ENCODE measurements around the gene ZNF771.
"Not testable (repeated sequence)": the region's sequence is repeated elsewhere in the genome, so short reads cannot be mapped to it uniquely, and the experiment has no call there.

The ZNF771 gene

DNA sequence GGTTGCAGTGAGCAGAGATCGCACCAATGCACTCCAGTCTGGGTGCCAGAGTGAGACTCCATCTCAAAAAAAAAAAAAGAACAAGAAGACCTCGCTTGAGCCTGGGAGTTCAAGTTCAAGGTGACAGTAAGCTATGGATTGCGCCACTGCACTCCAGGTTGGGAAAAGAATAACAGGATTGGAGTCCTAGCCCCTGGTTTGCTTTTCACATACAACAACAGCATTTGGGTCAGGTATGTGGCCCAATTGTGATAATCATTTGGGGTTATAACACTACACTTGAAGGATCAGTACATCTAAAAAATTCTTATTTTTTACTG, 41.7 kb downstream of the ZNF771 start:
- Histone ChIP-seq H3K9ac (no peak overlapping the region), H3K36me3 (ENCODE audit: control insufficient read depth, insufficient read depth, low read length) (no peaks in the 10 kb centered on the region), H3K27ac (no peak overlapping the region), H3K79me2 (peaks cover 5% of the 10 kb centered on the region), H3K9me3 (ENCODE audit: control insufficient read depth, low read length) (no peaks in the 10 kb centered on the region), H3K27me3 (ENCODE audit: control insufficient read depth, insufficient read depth, low read length) (no peaks in the 10 kb centered on the region), H3K4me3 (ENCODE audit: low read depth, low read length) (no peak overlapping the region), H2AFZ (no peak overlapping the region), H3K4me1 (peaks cover 6% of the 10 kb centered on the region), H3K4me2 (ENCODE audit: low read length) (no peak overlapping the region)
- TF ChIP-seq, protein P1, sequence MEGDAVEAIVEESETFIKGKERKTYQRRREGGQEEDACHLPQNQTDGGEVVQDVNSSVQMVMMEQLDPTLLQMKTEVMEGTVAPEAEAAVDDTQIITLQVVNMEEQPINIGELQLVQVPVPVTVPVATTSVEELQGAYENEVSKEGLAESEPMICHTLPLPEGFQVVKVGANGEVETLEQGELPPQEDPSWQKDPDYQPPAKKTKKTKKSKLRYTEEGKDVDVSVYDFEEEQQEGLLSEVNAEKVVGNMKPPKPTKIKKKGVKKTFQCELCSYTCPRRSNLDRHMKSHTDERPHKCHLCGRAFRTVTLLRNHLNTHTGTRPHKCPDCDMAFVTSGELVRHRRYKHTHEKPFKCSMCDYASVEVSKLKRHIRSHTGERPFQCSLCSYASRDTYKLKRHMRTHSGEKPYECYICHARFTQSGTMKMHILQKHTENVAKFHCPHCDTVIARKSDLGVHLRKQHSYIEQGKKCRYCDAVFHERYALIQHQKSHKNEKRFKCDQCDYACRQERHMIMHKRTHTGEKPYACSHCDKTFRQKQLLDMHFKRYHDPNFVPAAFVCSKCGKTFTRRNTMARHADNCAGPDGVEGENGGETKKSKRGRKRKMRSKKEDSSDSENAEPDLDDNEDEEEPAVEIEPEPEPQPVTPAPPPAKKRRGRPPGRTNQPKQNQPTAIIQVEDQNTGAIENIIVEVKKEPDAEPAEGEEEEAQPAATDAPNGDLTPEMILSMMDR (IDR thresholded peaks at IDR 0.05), result no peak

DNA sequence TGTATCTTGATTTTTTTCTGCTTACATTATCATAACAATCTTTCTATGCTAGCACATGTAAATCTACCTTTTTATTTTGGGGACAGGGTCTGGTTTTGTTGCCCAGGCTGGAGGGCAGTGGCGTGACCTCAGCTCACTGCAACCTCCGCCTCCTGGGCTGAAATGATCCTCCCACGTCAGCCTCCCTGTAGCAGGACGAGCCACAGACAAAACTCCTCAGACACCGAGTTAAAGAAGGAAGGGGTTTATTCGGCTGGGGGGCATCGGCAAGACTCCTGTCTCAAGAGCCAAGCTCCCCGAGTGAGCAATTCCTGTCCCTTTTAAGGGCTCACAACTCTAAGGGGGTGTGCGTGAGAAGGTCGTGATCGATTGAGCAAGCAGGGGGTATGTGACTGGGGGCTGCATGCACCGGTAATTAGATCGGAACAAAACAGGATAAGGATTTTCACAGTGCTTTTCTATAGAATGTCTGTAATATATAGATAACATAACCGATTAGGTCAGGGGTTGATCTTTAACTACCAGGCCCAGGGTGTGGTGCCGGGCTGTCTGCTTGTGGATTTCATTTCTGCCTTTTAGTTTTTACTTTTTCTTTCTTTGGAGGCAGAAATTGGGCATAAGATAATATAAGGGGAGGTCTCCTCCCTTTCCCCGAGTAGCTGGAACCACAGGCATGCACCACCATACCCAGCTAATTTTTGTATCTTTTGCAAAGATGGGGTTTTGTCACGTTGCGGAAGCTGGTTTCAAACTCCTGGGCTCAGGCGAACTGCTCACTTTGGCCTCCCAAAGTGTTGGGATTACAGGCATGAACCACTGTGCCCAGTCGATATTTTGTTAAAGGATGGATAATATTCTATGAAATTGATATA, 45.5 kb downstream of the ZNF771 start:
- not testable (repeated sequence) for H2AFZ ChIP-seq; H3K9ac ChIP-seq; H3K36me3 ChIP-seq (ENCODE audit: control insufficient read depth, insufficient read depth, low read length); H3K27me3 ChIP-seq (ENCODE audit: control insufficient read depth, insufficient read depth, low read length); H3K27ac ChIP-seq; H3K79me2 ChIP-seq; H3K4me3 ChIP-seq (ENCODE audit: low read depth, low read length); H3K9me3 ChIP-seq (ENCODE audit: control insufficient read depth, low read length); H3K4me2 ChIP-seq (ENCODE audit: low read length); H3K4me1 ChIP-seq

DNA sequence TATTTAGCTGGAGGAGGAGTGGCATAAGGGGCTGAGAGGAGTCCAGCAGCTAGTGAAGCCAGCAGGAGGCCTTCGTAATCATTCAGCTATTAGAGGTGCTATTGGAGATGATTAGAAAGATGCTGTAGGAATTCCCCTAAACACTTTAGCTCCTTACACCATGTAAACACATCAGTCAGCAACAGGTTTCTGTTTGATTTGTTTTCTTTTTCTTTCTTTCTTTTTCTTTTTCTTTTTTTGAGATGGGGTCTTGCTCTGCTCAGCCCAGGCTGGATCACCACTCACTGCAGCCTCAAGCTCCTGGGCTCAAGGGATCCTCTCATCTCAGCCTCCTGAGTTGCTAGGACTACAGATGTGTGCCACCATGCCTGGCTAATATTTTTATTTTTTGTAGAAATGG, 48.9 kb downstream of the ZNF771 start:
- Histone ChIP-seq H3K79me2 (no peaks in the 10 kb centered on the region), H3K9ac (no peak overlapping the region), H3K27ac (no peak overlapping the region), H3K9me3 (ENCODE audit: control insufficient read depth, low read length) (no peaks in the 10 kb centered on the region), H3K27me3 (ENCODE audit: control insufficient read depth, insufficient read depth, low read length) (no peaks in the 10 kb centered on the region), H3K4me2 (ENCODE audit: low read length) (no peak overlapping the region), H2AFZ (no peak overlapping the region), H3K4me1 (no peaks in the 10 kb centered on the region), H3K4me3 (ENCODE audit: low read depth, low read length) (no peak overlapping the region), H3K36me3 (ENCODE audit: control insufficient read depth, insufficient read depth, low read length) (no peaks in the 10 kb centered on the region)
- TF ChIP-seq, protein P1 (IDR thresholded peaks at IDR 0.05), result no peak

DNA sequence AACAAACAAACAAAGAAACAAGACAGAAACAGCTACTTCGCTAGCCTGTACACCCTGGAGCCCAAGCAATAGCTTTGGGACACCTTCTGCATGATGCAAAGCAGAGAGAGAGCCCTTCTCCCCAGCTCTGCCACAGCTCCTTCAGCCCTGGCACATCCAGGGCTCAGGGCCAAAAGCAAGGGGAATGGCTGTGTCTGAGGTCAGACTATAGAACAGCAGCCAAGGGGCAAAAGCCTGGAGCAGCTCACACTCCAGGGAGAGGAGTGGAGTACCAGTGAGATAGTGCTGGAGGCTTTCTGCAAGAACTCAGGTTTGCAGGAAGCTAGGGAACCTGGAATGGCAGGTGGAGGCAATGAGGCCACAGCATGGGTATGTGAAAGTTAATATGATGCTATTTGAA, 49.9 kb downstream of the ZNF771 start:
- no peak overlapping the region for H3K4me3 ChIP-seq (ENCODE audit: low read depth, low read length)
- no peak overlapping the region for H2AFZ ChIP-seq
- no peak overlapping the region for H3K9ac ChIP-seq
- H3K4me2 ChIP-seq (ENCODE audit: low read length), result no peak overlapping the region
- no peaks in the 10 kb centered on the region for H3K79me2 ChIP-seq
- TF ChIP-seq, protein P1 (IDR thresholded peaks at IDR 0.05), result no peak
- H3K4me1 ChIP-seq, result no peaks in the 10 kb centered on the region
- no peak overlapping the region for H3K27ac ChIP-seq
- H3K36me3 ChIP-seq (ENCODE audit: control insufficient read depth, insufficient read depth, low read length), result no peaks in the 10 kb centered on the region
- no peaks in the 10 kb centered on the region for H3K27me3 ChIP-seq (ENCODE audit: control insufficient read depth, insufficient read depth, low read length)
- H3K9me3 ChIP-seq (ENCODE audit: control insufficient read depth, low read length), result no peaks in the 10 kb centered on the region

DNA sequence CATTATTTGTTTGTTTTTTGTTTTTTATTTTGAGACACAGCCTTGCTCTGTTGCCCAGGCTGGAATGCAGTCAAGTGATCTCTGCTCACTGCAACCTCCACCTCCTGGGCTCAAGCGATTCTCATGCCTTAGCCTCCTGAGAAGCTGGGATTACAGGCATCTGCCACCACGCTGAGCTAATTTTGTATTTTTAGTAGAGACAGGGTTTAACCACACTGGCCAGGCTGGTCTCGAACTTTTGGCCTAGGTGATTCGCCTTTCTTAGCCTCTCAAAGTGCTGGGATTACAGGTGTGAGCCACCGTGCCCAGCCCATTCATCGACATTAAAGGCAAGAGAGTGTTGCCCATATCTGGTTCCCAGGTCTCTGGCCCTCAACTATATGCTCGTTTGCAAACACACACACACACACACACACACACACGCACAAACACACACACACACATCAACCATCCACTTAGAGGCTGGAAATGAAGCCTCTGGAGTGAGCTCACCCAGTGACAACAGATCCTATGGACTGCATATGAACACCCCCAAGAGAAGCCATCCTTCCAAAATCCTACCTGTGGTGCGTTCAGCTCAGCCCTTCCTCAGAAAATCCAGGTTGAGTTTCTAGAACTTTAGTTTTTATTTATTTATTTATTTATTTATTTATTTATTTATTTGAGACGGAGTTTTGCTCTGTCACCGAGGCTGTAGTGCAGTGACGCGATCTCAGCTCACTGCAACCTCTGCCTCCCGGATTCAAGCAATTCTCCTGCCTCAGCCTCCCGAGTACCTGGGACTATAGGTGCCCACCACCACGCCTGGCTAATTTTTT, 50.5 kb downstream of the ZNF771 start:
- Histone ChIP-seq H3K4me2 (ENCODE audit: low read length) (no peak overlapping the region), H3K27ac (no peak overlapping the region), H3K27me3 (ENCODE audit: control insufficient read depth, insufficient read depth, low read length) (no peaks in the 10 kb centered on the region), H2AFZ (no peak overlapping the region), H3K79me2 (no peaks in the 10 kb centered on the region), H3K4me3 (ENCODE audit: low read depth, low read length) (no peak overlapping the region), H3K9me3 (ENCODE audit: control insufficient read depth, low read length) (no peaks in the 10 kb centered on the region), H3K9ac (no peak overlapping the region), H3K36me3 (ENCODE audit: control insufficient read depth, insufficient read depth, low read length) (no peaks in the 10 kb centered on the region), H3K4me1 (no peaks in the 10 kb centered on the region)
- TF ChIP-seq, protein P1 (IDR thresholded peaks at IDR 0.05), result no peak

Data from parathyroid adenoma (tissue), 2 donors.